ENCODE measurements around the gene ANKRD13D.

Gene ANKRD13D

GRCh38 chr11:67322049-67322448, 32.9 kb downstream of the ANKRD13D start:
- DNase-seq, result no peak

GRCh38 chr11:67323526-67323925, 34.4 kb downstream of the ANKRD13D start:
- DNase-seq, result no peak

GRCh38 chr11:67332081-67332691, 43.1 kb downstream of the ANKRD13D start:
- no peak for DNase-seq

- DNase-seq, result no peak
Measured at GRCh38 chr11:67337257-67337656, 48.2 kb downstream of the ANKRD13D start.

GRCh38 chr11:67344264-67344663, 55.2 kb downstream of the ANKRD13D start:
- no peak for DNase-seq

- no peak for DNase-seq
Measured at GRCh38 chr11:67345247-67345919, 56.3 kb downstream of the ANKRD13D start.

- no peak for DNase-seq
Measured at GRCh38 chr11:67345920-67346819, 57.1 kb downstream of the ANKRD13D start.

- no peak for DNase-seq
Measured at GRCh38 chr11:67347964-67348749, 59.1 kb downstream of the ANKRD13D start.

GRCh38 chr11:67349036-67349435, 59.9 kb downstream of the ANKRD13D start:
- DNase-seq, result no peak

- DNase-seq, result no peak
Measured at GRCh38 chr11:67349457-67349856, 60.4 kb downstream of the ANKRD13D start.

GRCh38 chr11:67349928-67350465, 60.9 kb downstream of the ANKRD13D start:
- no peak for DNase-seq

GRCh38 chr11:67351275-67352005, 62.3 kb downstream of the ANKRD13D start:
- peak; percentile 72 for DNase-seq
